HG02588 (cell line): ENCODE data around the gene MAPKAPK3.

ENCODE experiments used
- ATAC-seq: cut with Tn5 transposase; IDR thresholded peaks from one replicate; pipeline ENCODE4 v1.9.1; 2021; ENCODE audit warnings: mild to moderate bottlenecking, moderate library complexity; ENCODE audit not compliant: unreplicated experiment

The MAPKAPK3 gene

GRCh38 chr3:50617096-50617791, at the start of gene MAPKAPK3:
TSS of gene MAPKAPK3 (plus strand) at chr3:50617151. CDS start at chr3:50617566, 415 bp downstream.
- peak; percentile 10 for ATAC-seq

- ATAC-seq: peak; percentile 82
These were observed 49.4 kb upstream of the MAPKAPK3 start, which contains the start of gene C3orf18 for GRCh38 chr3:50567386-50568167. TSS of gene C3orf18 (minus strand) at chr3:50567747. CDS start at chr3:50565699, 2,048 bp downstream.

GRCh38 chr3:50568947-50569749, 47.8 kb upstream of the MAPKAPK3 start, which contains the start of gene HEMK1:
TSS of gene HEMK1 (plus strand) at chr3:50569522. CDS start at chr3:50571105, 1,583 bp downstream.
- ATAC-seq: peak; percentile 53

- no peak for ATAC-seq
These were observed 46.3 kb upstream of the MAPKAPK3 start for GRCh38 chr3:50570508-50571279.

- ATAC-seq: no peak
These were observed 45.5 kb upstream of the MAPKAPK3 start for GRCh38 chr3:50571486-50571885.

- no peak for ATAC-seq
These were observed 44.8 kb upstream of the MAPKAPK3 start for GRCh38 chr3:50572158-50572557.

GRCh38 chr3:50572801-50573371, 44.1 kb upstream of the MAPKAPK3 start:
- no peak for ATAC-seq

GRCh38 chr3:50573566-50574443, 43.1 kb upstream of the MAPKAPK3 start:
- ATAC-seq: no peak

GRCh38 chr3:50574444-50574831, 42.5 kb upstream of the MAPKAPK3 start:
- no peak for ATAC-seq

GRCh38 chr3:50575372-50575771, 41.6 kb upstream of the MAPKAPK3 start:
- ATAC-seq: no peak

GRCh38 chr3:50577348-50577747, 39.6 kb upstream of the MAPKAPK3 start:
- ATAC-seq: no peak

GRCh38 chr3:50580683-50581458, 36.1 kb upstream of the MAPKAPK3 start:
- no peak for ATAC-seq

- no peak for ATAC-seq
These were observed 35.5 kb upstream of the MAPKAPK3 start for GRCh38 chr3:50581459-50581842.

- ATAC-seq: no peak
These were observed 34.9 kb upstream of the MAPKAPK3 start for GRCh38 chr3:50582083-50582482.

GRCh38 chr3:50583897-50584296, 33.1 kb upstream of the MAPKAPK3 start:
- no peak for ATAC-seq

GRCh38 chr3:50584391-50584790, 32.6 kb upstream of the MAPKAPK3 start:
- no peak for ATAC-seq

GRCh38 chr3:50585919-50586762, 30.8 kb upstream of the MAPKAPK3 start:
- ATAC-seq: no peak

GRCh38 chr3:50586763-50587070, 30.2 kb upstream of the MAPKAPK3 start:
- ATAC-seq: no peak
